ENCODE measurements around the gene GRIPAP1.

The GRIPAP1 gene

GRCh38 chrX:48957477-48957826 is 44.6 kb downstream of the GRIPAP1 start, which contains the start of gene OTUD5:
Gene OTUD5 (minus strand): TSS chrX:48957607. CDS start chrX:48957570, 37 bp downstream.
- peak; percentile 67 for DNase-seq

GRCh38 chrX:48956728-48957414 is 45.2 kb downstream of the GRIPAP1 start:
- DNase-seq = peak; percentile 32

- DNase-seq = no peak
Measured at GRCh38 chrX:48948589-48948988, 53.5 kb downstream of the GRIPAP1 start.

- no peak for DNase-seq
Measured at GRCh38 chrX:48945517-48946348, 56.3 kb downstream of the GRIPAP1 start.

GRCh38 chrX:48942895-48943294 is 59.2 kb downstream of the GRIPAP1 start:
- no peak for DNase-seq

- DNase-seq = no peak
Measured at GRCh38 chrX:48940404-48940955, 61.6 kb downstream of the GRIPAP1 start.

- no peak for DNase-seq
Measured at GRCh38 chrX:48939524-48940228, 62.4 kb downstream of the GRIPAP1 start.

GRCh38 chrX:48938721-48939425 is 63.2 kb downstream of the GRIPAP1 start:
- DNase-seq = peak; percentile 45

GRCh38 chrX:48937054-48937907 is 64.8 kb downstream of the GRIPAP1 start:
- peak; percentile 86 for DNase-seq

- no peak for DNase-seq
Measured at GRCh38 chrX:48936429-48937053, 65.5 kb downstream of the GRIPAP1 start.

GRCh38 chrX:48935301-48935670 is 66.8 kb downstream of the GRIPAP1 start:
- DNase-seq = no peak

GRCh38 chrX:48934581-48935300 is 67.3 kb downstream of the GRIPAP1 start:
- no peak for DNase-seq

GRCh38 chrX:48933757-48934156 is 68.3 kb downstream of the GRIPAP1 start:
- no peak for DNase-seq

GRCh38 chrX:48927736-48928382 is 74.2 kb downstream of the GRIPAP1 start:
- no peak for DNase-seq

- DNase-seq = no peak
Measured at GRCh38 chrX:48927123-48927522, 74.9 kb downstream of the GRIPAP1 start.

- no peak for DNase-seq
Measured at GRCh38 chrX:48924270-48924669, 77.8 kb downstream of the GRIPAP1 start.

GRCh38 chrX:48923771-48924170 is 78.3 kb downstream of the GRIPAP1 start:
- no peak for DNase-seq
